B cell (primary cell): Measurements from ENCODE around the gene MARCHF7. TPM values are rescaled to one million over a fixed set of nuclear protein-coding genes. Genes with fewer than 3 reads are reported as not detected.

Source experiments
- ATAC-seq: fragments of 200-7000 bp; cut with Tn5 transposase; one replicate; pipeline ENCODE4 v1.10.0; 2021; ENCODE audit warnings: low read depth, mild to moderate bottlenecking, moderate number of reproducible peaks, moderate library complexity
- CTCF ChIA-PET: fragments of 350-600 bp; sonication (Branson Sonifier 250); formaldehyde crosslinking; loops from one replicate; lab custom pipeline; 2021; ENCODE audit warnings: antibody characterized with exemption, inconsistent platforms; lab: Charles Lee
- POLR2A ChIA-PET: fragments of 350-600 bp; sonication (Branson Sonifier 250); formaldehyde crosslinking; loops from one replicate; lab custom pipeline; 2021; ENCODE audit warnings: antibody characterized with exemption; lab: Charles Lee
- DNase-seq: peaks from one replicate; pipeline ENCODE4 v3.0.0; 2013
- H2AFZ ChIP-seq: 2 replicates; pipeline ENCODE4 v1.6.1; 2012; ENCODE audit warnings: mild to moderate bottlenecking, low read depth, low read length; ENCODE audit not compliant: insufficient read depth, poor library complexity, severe bottlenecking
- H3K27ac ChIP-seq, 2 donors: 1 replicate in 1 of 2; 2 replicates in 1 of 2; pipeline ENCODE4 v1.5.1; 2012 to 2013; ENCODE audit warnings: low read length in 2 of 2, mild to moderate bottlenecking in 2 of 2, moderate library complexity in 1 of 2
- H3K27me3 ChIP-seq, 4 experiments: fragments of 200-600 bp in 1 of 4; sonication (generic) in 1 of 4; replicated peaks in 1 of 4; 1 replicate in 2 of 4; 2 replicates in 2 of 4; pipeline versions ENCODE4 v1.6.1 to v1.7.0; 2013 to 2016; ENCODE audit warnings: low read length in 3 of 4, mild to moderate bottlenecking in 2 of 4, mixed read lengths in 1 of 4, moderate library complexity in 1 of 4; ENCODE audit not compliant: insufficient read depth in 4 of 4, control insufficient read depth in 3 of 4; ENCODE audit errors: control extremely low read depth in 1 of 4
- H3K36me3 ChIP-seq, 2 experiments: replicated peaks in 1 of 2; 1 replicate in 1 of 2; 2 replicates in 1 of 2; pipeline versions ENCODE4 v1.6.1 to v1.7.1; 2013; ENCODE audit warnings: low read length in 1 of 2; ENCODE audit not compliant: insufficient read depth in 2 of 2, control insufficient read depth in 1 of 2; ENCODE audit errors: control extremely low read depth in 1 of 2, extremely low read depth in 1 of 2
- H3K4me1 ChIP-seq, 2 donors: fragments of 200-600 bp in 1 of 2; sonication (generic) in 1 of 2; 1 replicate in 1 of 2; 2 replicates in 1 of 2; pipeline versions ENCODE4 v1.5.1 to v1.6.1; 2013 to 2017; ENCODE audit warnings: low read length in 2 of 2; ENCODE audit not compliant: control insufficient read depth in 2 of 2, insufficient read depth in 2 of 2
- H3K4me2 ChIP-seq: replicated peaks from 2 replicates; pipeline ENCODE3; 2012; ENCODE audit warnings: mild to moderate bottlenecking, low read depth, low read length; ENCODE audit not compliant: poor library complexity, severe bottlenecking
- H3K4me3 ChIP-seq, 5 experiments: fragments of 200-600 bp in 1 of 5; sonication (generic) in 1 of 5; 1 replicate in 3 of 5; 2 replicates in 2 of 5; pipeline versions ENCODE4 v1.5.1 to v1.7.0; 2011 to 2016; ENCODE audit warnings: low read length in 4 of 5, mild to moderate bottlenecking in 4 of 5, low read depth in 2 of 5, control low read depth in 1 of 5, moderate library complexity in 1 of 5; ENCODE audit not compliant: insufficient read depth in 1 of 5; ENCODE audit errors: control extremely low read depth in 1 of 5, extremely low read depth in 1 of 5
- H3K79me2 ChIP-seq: fragments of 200-600 bp; sonication (generic); one replicate; pipeline ENCODE4 v1.6.0; 2016; ENCODE audit warnings: low read length; ENCODE audit not compliant: control insufficient read depth, insufficient read depth
- H3K9ac ChIP-seq: fragments of 200-600 bp; sonication (generic); 2 replicates; pipeline ENCODE4 v1.6.1; 2017; ENCODE audit warnings: mild to moderate bottlenecking, low read length, moderate library complexity
- H3K9me3 ChIP-seq, 3 donors: one replicate each; pipeline versions ENCODE4 v1.6.1 to v1.7.1; 2013; ENCODE audit warnings: low read length in 2 of 3; ENCODE audit not compliant: control insufficient read depth in 2 of 3, insufficient read depth in 1 of 3; ENCODE audit errors: control extremely low read depth in 1 of 3
- H4K20me1 ChIP-seq: 2 replicates; pipeline ENCODE4 v1.6.0; 2012; ENCODE audit warnings: mild to moderate bottlenecking, low read length; ENCODE audit not compliant: insufficient read depth, control insufficient read depth, poor library complexity, severe bottlenecking
- H3K27ac Mint-ChIP-seq: one replicate; pipeline ENCODE4 v1.8.0; 2021; ENCODE audit warnings: mixed read lengths
- H3K27me3 Mint-ChIP-seq: one replicate; pipeline ENCODE4 v1.8.0; 2021; ENCODE audit warnings: mixed read lengths
- H3K4me1 Mint-ChIP-seq: one replicate; pipeline ENCODE4 v1.8.0; 2021; ENCODE audit warnings: mixed read lengths
- H3K4me3 Mint-ChIP-seq: one replicate; pipeline ENCODE4 v1.8.0; 2021; ENCODE audit warnings: mixed read lengths
- H3K9me3 Mint-ChIP-seq: one replicate; pipeline ENCODE4 v1.8.0; 2022; ENCODE audit warnings: mixed read lengths; ENCODE audit not compliant: insufficient read depth
- CTCF ChIP-seq: fragments of 200-600 bp; IDR thresholded peaks from one replicate; pipeline ENCODE4 v1.8.0; 2022; ENCODE audit warnings: antibody characterized with exemption, mild to moderate bottlenecking
- EZH2 ChIP-seq: IDR thresholded peaks from 2 replicates; pipeline ENCODE4 v1.6.1; 2012; ENCODE audit warnings: borderline replicate concordance, low read depth, mild to moderate bottlenecking, moderate library complexity, low read length; ENCODE audit not compliant: insufficient read depth, poor library complexity, severe bottlenecking
- WGBS: methylation state at CpG from one replicate; pipeline ENCODE4 v1.1.5; 2013; ENCODE audit warnings: missing lambda C conversion rate; ENCODE audit not compliant: insufficient coverage; 5-methylcytosine and 5-hydroxymethylcytosine counted together
- intact Hi-C: fragments of 100-400 bp; cut with micrococcal nuclease; formaldehyde crosslinking; loops from one replicate; pipeline ENCODE4 v1.10.0; 2022
- polyA plus RNA-seq: library from polyadenylated mRNA; depleted of rRNA; stranded (reverse); fragments of >200 nt; gene quantifications from 2 replicates; pipeline ENCODE4 v1.2.3, GENCODE V29; 2012
- total RNA-seq, 2 donors: library from RNA; stranded (reverse); fragments of 120-200 nt in 1 of 2; gene quantifications; 1 replicate in 1 of 2; 2 replicates in 1 of 2; pipeline versions ENCODE4 v1.2.3 to v1.2.4, GENCODE V29; 2013 to 2022

MARCHF7 gene
- total and polyA plus RNA-seq, 2 donors (not counting 1 experiment from before 2014, with no cell fraction given): 55.4 to 109 TPM

GRCh38 chr2:159738509-159739390, 26.4 kb downstream of the MARCHF7 start:
- Histone ChIP-seq H3K27me3 (no peaks in the 10 kb centered on the region), H3K4me1 (no peaks in the 10 kb centered on the region), H2AFZ (no peak overlapping the region), H3K27ac (no peak overlapping the region), H3K4me2 (no peak overlapping the region), H3K9ac (no peak overlapping the region), H3K4me3 (no peak overlapping the region), H3K9me3 (peaks cover 0 to 1% (median 0%) of the 10 kb centered on the region in 3 donors), H3K36me3 (peaks cover 13 to 50% of the 10 kb centered on the region in 2 experiments), H3K79me2 (peaks cover 68% of the 10 kb centered on the region), H4K20me1 (peaks cover 63% of the 10 kb centered on the region)
- no peaks in the 10 kb centered on the region for H3K9me3 Mint-ChIP-seq
- CTCF ChIA-PET: no interaction called here
- ATAC-seq: no peak
- H3K27ac Mint-ChIP-seq: no peak overlapping the region
- intact Hi-C loops: no loop called here
- POLR2A ChIA-PET: no interaction called here
- no peaks in the 10 kb centered on the region for H3K27me3 Mint-ChIP-seq
- TF ChIP-seq EZH2 (no peak), CTCF (no peak)
- H3K4me3 Mint-ChIP-seq: no peak overlapping the region
- 99% methylated on average over 15 of the region's 15 CpGs for WGBS
- no peak for DNase-seq
- H3K4me1 Mint-ChIP-seq: peaks cover 10% of the 10 kb centered on the region

- peaks cover 45% of the 10 kb centered on the region for H4K20me1 ChIP-seq
- no peak for TF ChIP-seq CTCF
- TF ChIP-seq EZH2: no peak
- ChIA-PET POLR2A (interaction anchor here (0.7 kb wide), 1 partner anchor 462 kb away, joined by 3 read pairs; no protein-coding TSS in a partner anchor), CTCF (no interaction called here)
- no peaks in the 10 kb centered on the region for H3K27me3 ChIP-seq
- no peaks in the 10 kb centered on the region for H3K9me3 ChIP-seq
- H3K4me1 Mint-ChIP-seq: peaks cover 4% of the 10 kb centered on the region
- DNase-seq (no peak), ATAC-seq (no peak)
- H3K4me3 Mint-ChIP-seq: no peak overlapping the region
- 98% methylated on average over 3 of the region's 6 CpGs for WGBS
- H3K9me3 Mint-ChIP-seq: no peaks in the 10 kb centered on the region
- peaks cover 32% of the 10 kb centered on the region for H3K79me2 ChIP-seq
- H3K27ac ChIP-seq: no peak overlapping the region
- no peak overlapping the region for H3K27ac Mint-ChIP-seq
- no peaks in the 10 kb centered on the region for H3K27me3 Mint-ChIP-seq
- H3K4me2 ChIP-seq: no peak overlapping the region
- intact Hi-C loops: no loop called here
- no peak overlapping the region for H3K9ac ChIP-seq
- no peaks in the 10 kb centered on the region for H3K4me1 ChIP-seq
- H3K4me3 ChIP-seq: no peak overlapping the region
- H3K36me3 ChIP-seq: peaks cover 5 to 46% of the 10 kb centered on the region in 2 experiments
- H2AFZ ChIP-seq: no peak overlapping the region
Observed at GRCh38 chr2:159742846-159743245, 30.5 kb downstream of the MARCHF7 start.
